Activated T-helper 2 cell treated with anti-CD3 and anti-CD28 coated beads, Interferon-gamma antibody, Interleukin-2, Interleukin-4, amounts not matched to agents 10 μg/mL and 5 μg/mL and 100 μg/mL, durations not matched to agents 14 hours and 24 hours and 36 hours (primary cell): ENCODE results near the gene HAUS3. TPM values are rescaled to one million over a fixed set of nuclear protein-coding genes. Genes with fewer than 3 reads are reported as not detected.

Experiments used
- DNase-seq: peaks from one replicate; pipeline ENCODE4 v3.0.0; 2021; ENCODE audit warnings: low spot score
- H3K27ac Mint-ChIP-seq: one replicate; pipeline ENCODE4 v1.8.0; 2021; ENCODE audit warnings: mixed read lengths
- H3K27me3 Mint-ChIP-seq: one replicate; pipeline ENCODE4 v1.8.0; 2021; ENCODE audit warnings: low read depth, mixed read lengths
- H3K36me3 Mint-ChIP-seq: one replicate; pipeline ENCODE4 v1.8.0; 2021; ENCODE audit warnings: low read depth, mixed read lengths
- H3K4me1 Mint-ChIP-seq: one replicate; pipeline ENCODE4 v1.8.0; 2021; ENCODE audit warnings: low read depth, mixed read lengths
- H3K4me3 Mint-ChIP-seq: one replicate; pipeline ENCODE4 v1.8.0; 2021; ENCODE audit warnings: low read depth, mild to moderate bottlenecking, moderate library complexity, mixed read lengths
- H3K9me3 Mint-ChIP-seq: one replicate; pipeline ENCODE4 v1.8.0; 2021; ENCODE audit warnings: mixed read lengths
- intact Hi-C: fragments of 100-400 bp; cut with micrococcal nuclease; formaldehyde crosslinking; loops from one replicate; pipeline ENCODE4 v1.15.1; 2023
- total RNA-seq: library from RNA; stranded (reverse); gene quantifications from 2 replicates; pipeline ENCODE4 v1.2.3, GENCODE V29; 2022

The HAUS3 gene
- 17.1 and 18.6 TPM in 2 replicates for total RNA-seq

GRCh38 chr4:2241410-2242353, at the start of gene HAUS3, which contains the start of gene POLN:
Gene HAUS3, minus strand, starts transcription at chr4:2242121. Its CDS starts 1,175 bp downstream, at chr4:2240946.
Gene POLN, minus strand, starts transcription at chr4:2242121. Its CDS starts 12,890 bp downstream, at chr4:2229231.
- H3K27ac Mint-ChIP-seq = peak within 1 kb of the TSS; percentile 80
- peaks cover 3% of the 10 kb centered on the region for H3K27me3 Mint-ChIP-seq
- intact Hi-C loops = loop anchor here (1.0 to 2.0 kb wide), 6 partner anchors 21 to 521 kb away; partner anchors contain the start of genes CFAP99, FAM193A, MXD4 and RNF4
- H3K9me3 Mint-ChIP-seq = no peaks in the 10 kb centered on the region
- peak within 1 kb of the TSS; percentile 91 for H3K4me3 Mint-ChIP-seq
- peak; percentile 100 for DNase-seq
- H3K36me3 Mint-ChIP-seq = peaks cover 33% of the 10 kb centered on the region
- peaks cover 49% of the 10 kb centered on the region for H3K4me1 Mint-ChIP-seq

- H3K27me3 Mint-ChIP-seq = peaks cover 5% of the 10 kb centered on the region
- peaks cover 11% of the 10 kb centered on the region for H3K4me1 Mint-ChIP-seq
- no peaks in the 10 kb centered on the region for H3K9me3 Mint-ChIP-seq
- DNase-seq = peak; percentile 52
- H3K4me3 Mint-ChIP-seq = peak overlapping the region; percentile 35
- H3K36me3 Mint-ChIP-seq = no peaks in the 10 kb centered on the region
- H3K27ac Mint-ChIP-seq = peak overlapping the region; percentile 46
- intact Hi-C loops = no loop called here
Observed at GRCh38 chr4:2290974-2291704, 49.2 kb upstream of the HAUS3 start.

- no peaks in the 10 kb centered on the region for H3K9me3 Mint-ChIP-seq
- no peak overlapping the region for H3K27ac Mint-ChIP-seq
- peaks cover 10% of the 10 kb centered on the region for H3K4me1 Mint-ChIP-seq
- H3K27me3 Mint-ChIP-seq = peaks cover 5% of the 10 kb centered on the region
- intact Hi-C loops = no loop called here
- DNase-seq = no peak
- no peak overlapping the region for H3K4me3 Mint-ChIP-seq
- no peaks in the 10 kb centered on the region for H3K36me3 Mint-ChIP-seq
Observed at GRCh38 chr4:2290488-2290887, 48.6 kb upstream of the HAUS3 start.

- no peak overlapping the region for H3K27ac Mint-ChIP-seq
- intact Hi-C loops = no loop called here
- no peak for DNase-seq
- H3K27me3 Mint-ChIP-seq = peaks cover 5% of the 10 kb centered on the region
- H3K4me3 Mint-ChIP-seq = no peak overlapping the region
- H3K36me3 Mint-ChIP-seq = no peaks in the 10 kb centered on the region
- H3K9me3 Mint-ChIP-seq = no peaks in the 10 kb centered on the region
- peaks cover 10% of the 10 kb centered on the region for H3K4me1 Mint-ChIP-seq
Observed at GRCh38 chr4:2289955-2290333, 48.0 kb upstream of the HAUS3 start.

GRCh38 chr4:2289311-2289954, 47.5 kb upstream of the HAUS3 start:
- H3K36me3 Mint-ChIP-seq = no peaks in the 10 kb centered on the region
- H3K9me3 Mint-ChIP-seq = no peaks in the 10 kb centered on the region
- no peak for DNase-seq
- no peak overlapping the region for H3K4me3 Mint-ChIP-seq
- H3K27me3 Mint-ChIP-seq = peaks cover 5% of the 10 kb centered on the region
- H3K4me1 Mint-ChIP-seq = peaks cover 10% of the 10 kb centered on the region
- H3K27ac Mint-ChIP-seq = no peak overlapping the region
- intact Hi-C loops = no loop called here

- no peaks in the 10 kb centered on the region for H3K36me3 Mint-ChIP-seq
- no peaks in the 10 kb centered on the region for H3K9me3 Mint-ChIP-seq
- intact Hi-C loops = no loop called here
- H3K4me3 Mint-ChIP-seq = no peak overlapping the region
- no peak for DNase-seq
- H3K27ac Mint-ChIP-seq = no peak overlapping the region
- H3K4me1 Mint-ChIP-seq = peaks cover 10% of the 10 kb centered on the region
- peaks cover 3% of the 10 kb centered on the region for H3K27me3 Mint-ChIP-seq
Observed at GRCh38 chr4:2288051-2288541, 46.2 kb upstream of the HAUS3 start.

- Mint-ChIP-seq H3K4me1 (peaks cover 11% of the 10 kb centered on the region), H3K27ac (no peak overlapping the region), H3K36me3 (no peaks in the 10 kb centered on the region), H3K9me3 (no peaks in the 10 kb centered on the region), H3K27me3 (no peaks in the 10 kb centered on the region), H3K4me3 (no peak overlapping the region)
- no peak for DNase-seq
- intact Hi-C loops = no loop called here
Observed at GRCh38 chr4:2287594-2287915, 45.6 kb upstream of the HAUS3 start.

- intact Hi-C loops = no loop called here
- Mint-ChIP-seq H3K27ac (no peak overlapping the region), H3K36me3 (no peaks in the 10 kb centered on the region), H3K4me1 (peaks cover 16% of the 10 kb centered on the region), H3K9me3 (no peaks in the 10 kb centered on the region), H3K4me3 (no peak overlapping the region), H3K27me3 (no peaks in the 10 kb centered on the region)
- DNase-seq = no peak
Observed at GRCh38 chr4:2286904-2287593, 45.1 kb upstream of the HAUS3 start.

- no peaks in the 10 kb centered on the region for H3K36me3 Mint-ChIP-seq
- no peak overlapping the region for H3K27ac Mint-ChIP-seq
- no peaks in the 10 kb centered on the region for H3K27me3 Mint-ChIP-seq
- intact Hi-C loops = no loop called here
- no peak overlapping the region for H3K4me3 Mint-ChIP-seq
- H3K9me3 Mint-ChIP-seq = no peaks in the 10 kb centered on the region
- H3K4me1 Mint-ChIP-seq = peaks cover 25% of the 10 kb centered on the region
- no peak for DNase-seq
Observed at GRCh38 chr4:2285613-2286381, 43.9 kb upstream of the HAUS3 start.

GRCh38 chr4:2284934-2285612, 43.2 kb upstream of the HAUS3 start:
- Mint-ChIP-seq H3K4me3 (no peak overlapping the region), H3K36me3 (no peaks in the 10 kb centered on the region), H3K9me3 (no peaks in the 10 kb centered on the region), H3K4me1 (peaks cover 26% of the 10 kb centered on the region), H3K27ac (no peak overlapping the region), H3K27me3 (no peaks in the 10 kb centered on the region)
- intact Hi-C loops = no loop called here
- DNase-seq = no peak

- no peak overlapping the region for H3K27ac Mint-ChIP-seq
- peaks cover 24% of the 10 kb centered on the region for H3K4me1 Mint-ChIP-seq
- intact Hi-C loops = no loop called here
- DNase-seq = no peak
- no peak overlapping the region for H3K4me3 Mint-ChIP-seq
- no peaks in the 10 kb centered on the region for H3K9me3 Mint-ChIP-seq
- H3K27me3 Mint-ChIP-seq = no peaks in the 10 kb centered on the region
- H3K36me3 Mint-ChIP-seq = no peaks in the 10 kb centered on the region
Observed at GRCh38 chr4:2284161-2284933, 42.4 kb upstream of the HAUS3 start.
